ENCODE data around the gene PROS1.
"Not testable (repeated sequence)": the region's sequence is repeated elsewhere in the genome, so short reads cannot be mapped to it uniquely, and the experiment has no call there.

Gene PROS1

GRCh38 chr3:93965106-93965505, 8.6 kb downstream of the PROS1 start:
- not testable (repeated sequence) for DNase-seq

- no peak for DNase-seq
Observed at GRCh38 chr3:93962798-93963197, 10.9 kb downstream of the PROS1 start.

GRCh38 chr3:93961489-93961888, 12.2 kb downstream of the PROS1 start:
- no peak for DNase-seq

GRCh38 chr3:93961026-93961425, 12.7 kb downstream of the PROS1 start:
- no peak for DNase-seq

GRCh38 chr3:93949958-93950357, 23.7 kb downstream of the PROS1 start:
- DNase-seq, result not testable (repeated sequence)

DNA sequence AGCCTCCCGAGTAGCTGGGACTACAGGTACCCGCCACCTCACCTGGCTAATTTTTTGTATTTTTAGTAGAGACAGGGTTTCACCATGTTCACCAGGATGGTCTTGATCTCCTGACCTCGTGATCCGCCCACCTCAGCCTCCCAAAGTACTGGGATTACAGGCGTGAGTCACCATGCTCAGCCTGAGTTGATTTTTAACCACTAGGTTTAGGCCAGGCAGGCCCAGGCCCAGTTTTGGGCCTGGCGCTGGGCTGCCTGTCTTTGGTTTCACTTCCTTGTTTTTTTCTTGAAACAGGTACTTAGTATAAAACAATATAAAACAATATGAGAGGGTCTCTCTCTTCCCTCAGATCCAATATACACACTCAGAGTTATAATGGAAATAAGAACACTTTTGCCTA, 36.2 kb downstream of the PROS1 start:
- DNase-seq, result not testable (repeated sequence)

DNA sequence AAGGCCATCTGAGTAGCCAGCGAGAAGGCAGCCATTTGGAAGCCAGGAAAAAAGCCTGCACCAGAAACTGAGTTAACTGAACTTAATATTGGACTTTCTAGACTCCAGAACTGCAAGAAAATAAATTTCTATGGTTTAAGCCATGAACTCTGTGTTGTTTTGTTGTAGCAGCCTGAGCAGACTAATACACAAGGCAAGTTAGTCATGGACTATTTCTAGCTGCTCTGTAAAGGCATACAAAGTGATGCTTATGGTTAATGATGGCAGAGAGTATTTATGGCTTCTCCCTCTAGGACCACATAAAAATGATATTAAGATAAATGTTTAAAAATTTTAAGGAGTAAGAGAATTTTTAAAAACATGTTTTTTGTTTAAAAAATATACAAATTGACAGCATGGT, 37.1 kb downstream of the PROS1 start:
- no peak for DNase-seq

DNA sequence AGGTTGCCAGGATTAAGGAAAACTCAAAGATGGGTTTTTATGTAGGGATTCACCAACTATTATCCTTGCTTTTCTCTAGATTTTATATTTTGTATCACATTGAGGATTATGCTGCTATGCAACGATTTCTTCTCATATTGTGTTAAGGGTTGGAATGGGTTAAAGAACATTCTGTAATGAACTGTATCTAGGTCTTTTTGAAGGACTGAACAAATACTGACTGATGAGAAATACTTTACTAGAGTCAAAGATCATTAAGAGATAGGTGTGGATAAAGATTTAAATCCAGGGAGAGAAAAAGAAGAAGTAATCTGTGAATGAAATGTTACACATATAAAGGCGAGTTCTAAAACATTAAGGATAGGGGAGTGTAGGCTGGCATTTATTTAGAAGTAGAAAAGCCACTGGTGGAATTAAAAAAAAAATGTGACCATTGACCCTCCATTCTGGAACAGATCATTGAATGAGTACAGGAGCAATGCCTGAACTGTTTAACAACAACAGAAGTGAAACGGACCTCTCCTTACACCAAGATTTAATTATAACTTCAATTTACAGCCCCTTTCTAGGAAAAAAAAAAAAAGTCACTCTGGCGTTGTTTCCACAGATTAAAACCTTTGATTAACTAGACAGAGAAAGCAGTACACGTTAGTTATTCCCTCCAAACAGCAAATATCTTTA, 39.2 kb downstream of the PROS1 start:
- DNase-seq, result no peak

DNA sequence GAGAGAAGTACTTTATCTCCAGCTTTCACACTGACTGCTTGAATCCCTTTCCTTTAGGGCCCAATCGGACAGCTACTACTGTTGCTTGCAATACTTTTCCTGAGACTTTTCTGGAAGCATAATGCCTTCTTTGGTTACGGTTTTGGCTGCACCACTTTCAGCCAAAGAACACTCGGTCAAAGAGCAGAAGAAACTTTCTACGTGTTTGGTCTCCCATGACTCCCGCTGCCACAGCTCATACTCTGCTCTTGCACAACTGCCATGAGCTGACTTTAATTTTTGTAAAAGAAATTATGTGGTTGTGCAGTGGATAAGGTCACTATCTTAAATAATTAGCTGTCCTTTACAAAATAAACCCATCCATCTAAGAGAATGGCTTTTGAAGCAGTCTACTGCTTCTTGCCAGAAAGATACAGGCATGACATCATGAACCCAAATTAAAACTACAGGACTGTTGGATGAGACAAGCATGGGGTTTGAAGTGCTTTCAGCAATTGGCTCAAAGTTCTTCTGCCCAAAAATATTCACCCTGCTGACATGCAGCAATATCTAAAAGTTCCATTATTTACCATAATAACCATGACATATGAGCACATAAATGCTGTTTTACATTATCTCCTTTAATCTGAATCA, 42.0 kb downstream of the PROS1 start:
- no peak for DNase-seq

GRCh38 chr3:93930041-93930440, 43.7 kb downstream of the PROS1 start:
- no peak for DNase-seq

DNA sequence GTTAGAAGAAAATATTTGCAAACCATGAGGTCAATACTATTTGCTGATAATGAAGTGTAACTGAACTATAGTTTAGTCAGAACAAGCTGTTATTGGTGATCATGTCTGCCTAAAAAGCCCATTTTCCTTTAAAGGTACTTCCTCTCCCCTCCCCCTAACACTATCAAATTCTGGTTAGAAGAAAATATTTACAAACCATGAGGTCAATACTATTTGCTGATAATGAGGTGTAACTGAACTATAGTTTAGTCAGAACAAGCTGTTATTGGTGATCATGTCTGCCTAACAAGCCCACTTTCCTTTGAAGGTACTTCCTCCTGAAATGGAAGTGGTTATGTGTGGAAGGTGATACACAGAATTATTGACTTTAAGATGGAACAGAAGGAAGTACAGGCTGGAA, 46.9 kb downstream of the PROS1 start:
- DNase-seq, result no peak

- DNase-seq, result no peak
Observed at GRCh38 chr3:93924491-93924890, 49.2 kb downstream of the PROS1 start.

GRCh38 chr3:93923006-93923405, 50.7 kb downstream of the PROS1 start:
- no peak for DNase-seq

DNA sequence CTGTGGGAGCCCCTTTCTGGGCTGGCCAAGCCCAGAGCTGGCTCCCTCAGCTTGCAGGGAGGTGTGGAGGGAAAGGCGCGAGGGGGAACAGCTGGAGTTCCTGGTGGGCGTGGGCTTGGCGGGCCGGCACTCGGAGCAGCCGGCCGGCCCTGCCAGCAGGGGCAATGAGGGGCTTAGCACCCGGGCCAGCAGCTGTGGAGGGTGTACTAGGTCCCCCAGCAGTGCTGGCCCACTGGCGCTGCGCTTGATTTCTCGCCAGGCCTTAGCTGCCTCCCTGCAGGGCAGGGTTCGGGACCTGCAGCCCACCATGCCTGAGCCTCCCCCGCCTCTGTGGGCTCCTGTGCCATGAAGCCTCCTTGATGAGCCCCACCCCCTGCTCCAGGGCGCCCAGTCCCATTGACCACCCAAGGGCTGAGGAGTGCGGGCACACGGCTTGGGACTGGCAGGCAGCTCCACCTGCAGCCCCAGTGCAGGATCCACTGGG, 56.1 kb downstream of the PROS1 start:
- DNase-seq, result not testable (repeated sequence)

GRCh38 chr3:93913623-93914022, 60.1 kb downstream of the PROS1 start:
- not testable (repeated sequence) for DNase-seq

- no peak for DNase-seq
Observed at GRCh38 chr3:93911206-93911605, 62.5 kb downstream of the PROS1 start.

DNA sequence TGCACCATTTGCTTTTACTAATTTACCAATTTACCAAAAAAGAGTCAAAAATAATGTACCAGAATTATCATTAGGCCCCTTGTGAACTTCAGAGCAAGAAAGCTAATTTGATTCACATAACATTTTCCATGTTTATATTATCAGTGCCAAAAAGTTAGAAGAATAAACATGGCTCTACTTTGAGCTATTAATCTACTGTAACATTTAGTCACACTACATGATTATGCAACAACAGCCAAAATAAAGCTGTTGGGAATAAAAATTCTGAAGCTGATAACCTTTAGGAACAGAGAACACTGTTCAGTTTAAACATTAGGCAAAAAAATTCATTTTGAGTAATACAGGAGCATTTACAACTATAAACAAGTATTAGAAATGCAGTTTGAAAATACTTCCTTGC, 63.6 kb downstream of the PROS1 start:
- no peak for DNase-seq

DNA sequence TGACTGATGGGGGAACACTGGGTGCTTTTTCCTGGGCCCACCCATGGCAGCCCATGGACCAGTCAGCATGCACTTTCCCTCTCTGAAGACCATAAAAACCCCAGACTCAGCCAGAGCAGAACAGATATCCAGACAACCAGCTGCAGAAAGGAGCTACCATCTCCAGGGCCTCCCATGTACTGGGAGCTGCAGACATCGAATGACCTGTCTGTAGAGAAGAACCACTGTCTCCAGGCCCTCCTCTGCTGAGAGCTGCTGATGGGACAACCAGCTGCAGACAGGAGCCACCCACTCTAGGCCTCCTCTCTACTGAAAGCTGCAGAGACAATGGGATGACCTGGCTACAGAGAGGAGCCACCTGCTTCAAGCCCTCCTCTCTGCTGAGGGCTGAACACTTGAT, 66.6 kb downstream of the PROS1 start:
- no peak for DNase-seq

DNA sequence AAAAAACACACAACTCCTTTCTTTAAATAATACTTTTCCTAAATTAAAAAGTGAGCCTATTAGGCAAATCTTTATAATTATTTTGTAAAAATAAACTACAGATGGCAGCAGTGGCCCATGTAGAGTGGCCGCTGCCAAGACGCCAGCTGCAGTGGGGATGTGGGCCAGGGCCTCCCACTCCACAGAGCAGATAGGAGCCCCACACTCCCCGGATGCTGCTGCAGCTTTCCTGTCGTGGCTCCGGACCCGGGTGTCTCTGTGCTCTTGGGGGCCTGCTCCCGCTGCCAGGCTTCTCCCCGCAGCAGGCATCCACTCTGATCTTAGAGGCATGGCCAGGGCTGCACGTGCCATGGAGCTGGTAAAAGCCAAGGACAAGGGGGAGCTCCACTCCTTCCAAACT, 67.5 kb downstream of the PROS1 start:
- no peak for DNase-seq

- DNase-seq, result no peak
Observed at GRCh38 chr3:93904568-93904967, 69.1 kb downstream of the PROS1 start.

DNA sequence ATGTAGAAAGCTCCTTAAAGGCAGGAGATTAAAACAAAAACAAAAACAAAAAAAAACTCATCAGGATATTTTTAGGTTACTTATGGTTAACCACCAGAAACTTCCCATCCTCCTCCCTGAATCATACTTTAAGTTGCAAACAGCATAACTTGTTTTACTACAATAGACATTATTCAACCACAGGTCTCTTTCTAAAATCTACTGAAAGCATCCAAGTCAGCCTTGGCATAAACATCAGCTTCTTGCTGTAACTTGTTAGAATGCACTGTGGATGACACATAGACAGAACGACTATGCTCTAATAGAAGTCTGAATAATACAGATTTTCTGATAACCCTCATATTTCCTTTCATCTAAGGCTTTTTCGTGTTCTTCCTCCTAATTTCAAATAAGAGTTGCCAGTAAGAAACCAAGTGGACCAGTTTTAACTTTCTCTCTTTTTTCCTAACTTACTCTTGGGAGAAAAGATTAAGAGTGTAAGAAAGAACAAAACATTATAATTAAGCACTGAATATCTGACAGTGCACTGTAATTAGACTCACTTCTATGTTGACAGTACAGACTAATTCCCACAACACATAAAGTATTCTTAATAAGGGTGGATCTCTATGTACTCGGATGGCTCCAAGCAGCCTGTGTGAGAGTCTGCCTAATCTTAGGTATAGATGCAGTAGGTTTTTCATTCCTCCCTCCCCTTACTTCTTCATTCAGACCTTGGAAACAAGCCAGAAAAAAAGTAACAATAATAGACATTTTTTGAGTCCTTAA, 95.3 kb downstream of the PROS1 start:
- not testable (repeated sequence) for DNase-seq

GRCh38 chr3:93877427-93877826, 96.3 kb downstream of the PROS1 start:
- DNase-seq, result not testable (repeated sequence)

GRCh38 chr3:93873412-93873811, 100.3 kb downstream of the PROS1 start:
- DNase-seq, result not testable (repeated sequence)

DNA sequence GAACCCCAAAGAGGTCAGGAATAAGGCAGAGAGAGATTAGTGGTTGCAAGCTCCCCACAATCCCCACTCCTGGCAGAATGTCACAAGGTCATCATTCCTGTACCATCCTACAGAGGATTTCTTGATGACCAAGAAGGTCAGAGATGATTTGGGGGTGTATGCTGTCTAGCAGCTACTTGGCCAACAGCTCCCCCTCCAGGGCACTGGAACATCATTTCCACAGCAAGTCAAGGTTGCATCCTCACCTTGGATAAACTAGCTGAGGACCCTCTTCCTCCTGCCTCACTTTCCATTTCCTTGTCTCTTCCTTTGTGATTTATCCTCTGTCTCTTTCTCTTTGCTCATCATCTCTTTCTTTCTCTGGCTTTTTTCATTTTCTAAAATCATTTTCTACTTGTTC, 106.3 kb downstream of the PROS1 start:
- DNase-seq, result no peak

Measured in NCI-H1092 (cell line).